Measurements from ENCODE around the gene ST8SIA4.

Gene ST8SIA4

DNA sequence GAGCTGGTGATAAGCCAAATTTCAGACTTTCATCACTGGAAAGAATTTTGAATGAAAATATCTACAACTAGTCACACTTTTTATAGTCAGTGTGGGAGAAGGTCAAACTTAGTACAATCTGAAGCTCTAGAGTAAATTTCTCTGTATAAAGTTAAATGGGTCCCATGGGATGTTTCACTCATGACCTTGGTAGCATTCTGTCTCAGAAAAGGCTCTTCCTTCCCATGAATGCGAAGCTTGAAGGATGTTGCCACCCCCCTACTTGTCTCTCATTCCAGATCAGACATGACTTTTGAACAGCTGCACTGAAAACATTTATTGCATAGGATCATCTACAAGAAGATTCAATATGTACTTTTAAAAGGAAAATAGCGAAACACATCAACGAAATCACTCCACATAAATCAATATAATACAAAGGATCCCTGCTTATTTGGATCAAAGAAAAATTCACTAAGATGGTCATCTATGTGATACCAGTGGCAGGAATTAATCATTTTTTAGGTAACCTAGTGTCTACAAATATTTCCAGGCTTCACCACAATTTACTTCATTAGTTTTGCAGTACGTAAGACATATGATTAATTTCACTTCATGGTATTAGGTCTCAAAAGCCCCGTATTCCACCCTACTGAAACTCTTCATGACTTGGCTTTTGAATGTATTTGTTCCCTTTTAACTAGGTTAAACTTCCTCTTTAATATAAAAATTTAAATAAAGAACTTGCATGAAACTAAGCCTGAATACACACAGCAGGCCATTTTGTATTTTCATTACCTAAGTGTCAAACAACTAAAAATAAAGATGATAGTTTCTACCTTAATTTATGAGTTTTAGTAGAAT lies 4.4 kb downstream of the ST8SIA4 start:
- Histone ChIP-seq H3K4me2 (ENCODE audit: insufficient read depth, low read length, poor library complexity, severe bottlenecking) (no peak overlapping the region), H3K9ac (ENCODE audit: low read depth, low read length, poor library complexity) (no peak overlapping the region), H2BK5ac (ENCODE audit: low read length) (no peak overlapping the region), H4K8ac (ENCODE audit: low read depth, low read length) (no peak overlapping the region), H3K14ac (ENCODE audit: low read length) (no peak overlapping the region), H2BK12ac (ENCODE audit: low read length) (no peak overlapping the region), H3K4ac (ENCODE audit: low read length) (no peak overlapping the region), H3K9me3 (replicated peaks in 1 of 2; ENCODE audit: control insufficient read depth in 2 of 2, insufficient read depth in 1 of 2, low read depth in 1 of 2, low read length in 2 of 2) (peaks cover 0 to 15% of the 10 kb centered on the region in 2 donors), H3K79me1 (ENCODE audit: low read depth, low read length) (peaks cover 2% of the 10 kb centered on the region), H2BK15ac (ENCODE audit: low read length) (no peak overlapping the region), H3K27ac (replicated peaks; ENCODE audit: low read length) (no peak overlapping the region), H2AFZ (ENCODE audit: low read length) (no peak overlapping the region), H3K18ac (ENCODE audit: low read length) (no peak overlapping the region), H3K4me3 (ENCODE audit: low read length in 2 of 2) (no peak overlapping the region), H3K23ac (ENCODE audit: low read depth, low read length, poor library complexity) (no peak overlapping the region), H2BK120ac (ENCODE audit: low read depth, low read length) (no peak overlapping the region), H3K36me3 (replicated peaks in 1 of 2; ENCODE audit: control insufficient read depth in 2 of 2, insufficient read depth in 2 of 2, low read length in 2 of 2) (peaks cover 0 to 40% of the 10 kb centered on the region in 2 donors), H2AK5ac (ENCODE audit: low read depth, low read length) (no peak overlapping the region), H3K27me3 (ENCODE audit: control insufficient read depth in 3 of 3, insufficient read depth in 3 of 3, low read depth in 1 of 3, low read length in 3 of 3) (peaks cover 0 to 4% (median 0%) of the 10 kb centered on the region in 3 experiments), H3K4me1 (ENCODE audit: control insufficient read depth in 2 of 2, insufficient read depth in 1 of 2, low read depth in 1 of 2, low read length in 2 of 2) (peaks cover 2 to 13% of the 10 kb centered on the region in 2 donors), H4K91ac (ENCODE audit: low read depth, low read length, poor library complexity) (no peak overlapping the region)
- DNase-seq (ENCODE audit: low spot score), result no peak
- no CpG with 5 or more reads among the region's 5 CpGs for WGBS, 2 donors (ENCODE audit: extremely low coverage in 2 of 2, insufficient read length in 2 of 2, insufficient replicate concordance in 1 of 2)

DNA sequence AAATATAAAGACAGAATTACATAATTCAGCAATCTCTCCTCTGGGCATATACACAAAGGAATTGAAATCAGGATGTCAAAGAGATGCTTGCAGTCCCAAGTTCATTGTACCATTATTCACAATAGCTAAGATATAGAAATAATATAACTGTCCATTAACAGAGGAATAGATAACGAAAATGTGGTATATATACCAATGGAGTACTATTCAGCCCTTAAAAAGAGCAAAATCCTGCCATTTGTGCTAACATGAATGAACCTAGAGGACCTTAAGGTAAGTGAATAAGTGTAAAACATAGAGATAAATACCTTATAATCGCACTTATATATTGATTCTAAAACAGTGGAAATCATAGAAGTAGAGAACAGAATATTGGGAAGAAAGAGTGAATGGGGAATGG lies 7.0 kb downstream of the ST8SIA4 start:
- Histone ChIP-seq H3K4ac (ENCODE audit: low read length) (no peak overlapping the region), H3K4me2 (ENCODE audit: insufficient read depth, low read length, poor library complexity, severe bottlenecking) (no peak overlapping the region), H3K14ac (ENCODE audit: low read length) (no peak overlapping the region), H3K79me1 (ENCODE audit: low read depth, low read length) (peaks cover 2% of the 10 kb centered on the region), H2AK5ac (ENCODE audit: low read depth, low read length) (no peak overlapping the region), H2AFZ (ENCODE audit: low read length) (no peak overlapping the region), H3K27ac (replicated peaks; ENCODE audit: low read length) (no peak overlapping the region), H2BK15ac (ENCODE audit: low read length) (no peak overlapping the region), H2BK5ac (ENCODE audit: low read length) (no peak overlapping the region), H3K9me3 (replicated peaks in 1 of 2; ENCODE audit: control insufficient read depth in 2 of 2, insufficient read depth in 1 of 2, low read depth in 1 of 2, low read length in 2 of 2) (peaks cover 0 to 15% of the 10 kb centered on the region in 2 donors), H3K9ac (ENCODE audit: low read depth, low read length, poor library complexity) (no peak overlapping the region), H3K23ac (ENCODE audit: low read depth, low read length, poor library complexity) (no peak overlapping the region), H3K36me3 (replicated peaks in 1 of 2; ENCODE audit: control insufficient read depth in 2 of 2, insufficient read depth in 2 of 2, low read length in 2 of 2) (peaks cover 0 to 67% of the 10 kb centered on the region in 2 donors), H2BK120ac (ENCODE audit: low read depth, low read length) (no peak overlapping the region), H4K91ac (ENCODE audit: low read depth, low read length, poor library complexity) (no peak overlapping the region), H3K4me3 (ENCODE audit: low read length in 2 of 2) (no peak overlapping the region), H2BK12ac (ENCODE audit: low read length) (no peak overlapping the region), H3K4me1 (ENCODE audit: control insufficient read depth in 2 of 2, insufficient read depth in 1 of 2, low read depth in 1 of 2, low read length in 2 of 2) (peaks cover 0 to 13% of the 10 kb centered on the region in 2 donors), H3K27me3 (ENCODE audit: control insufficient read depth in 3 of 3, insufficient read depth in 3 of 3, low read depth in 1 of 3, low read length in 3 of 3) (no peaks in the 10 kb centered on the region), H3K18ac (ENCODE audit: low read length) (no peak overlapping the region), H4K8ac (ENCODE audit: low read depth, low read length) (no peak overlapping the region)
- WGBS, 2 donors (ENCODE audit: extremely low coverage in 2 of 2, insufficient read length in 2 of 2, insufficient replicate concordance in 1 of 2), result no CpG with 5 or more reads among the region's 2 CpGs
- DNase-seq (ENCODE audit: low spot score), result no peak

DNA sequence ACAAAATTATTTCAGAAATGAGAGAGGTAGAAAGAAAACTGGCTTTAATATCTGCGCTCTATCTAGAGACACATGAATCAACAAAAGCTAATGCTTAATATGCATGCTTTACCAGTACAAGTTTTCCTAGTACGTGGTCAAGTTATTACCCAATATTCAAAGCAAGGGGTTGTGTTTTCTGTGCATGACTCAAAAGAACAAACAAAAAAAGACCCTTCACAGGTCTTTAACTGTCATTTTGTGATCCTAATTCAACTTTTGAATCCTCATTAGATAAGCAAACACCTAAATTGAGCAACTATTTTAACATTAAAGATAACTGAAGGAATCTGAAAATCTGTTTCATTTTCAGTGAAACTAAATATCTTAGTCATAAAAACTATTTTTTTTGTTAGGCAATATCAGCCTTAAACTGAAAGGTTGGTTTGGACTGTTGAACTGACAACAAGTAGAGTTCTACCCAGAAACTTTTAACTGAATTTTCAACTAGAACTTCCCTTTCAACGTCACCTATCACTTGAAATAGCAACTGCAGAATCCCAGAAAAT lies 12.5 kb downstream of the ST8SIA4 start:
- Histone ChIP-seq H3K18ac (ENCODE audit: low read length) (no peak overlapping the region), H3K27me3 (ENCODE audit: control insufficient read depth in 3 of 3, insufficient read depth in 3 of 3, low read depth in 1 of 3, low read length in 3 of 3) (no peaks in the 10 kb centered on the region), H2AK5ac (ENCODE audit: low read depth, low read length) (no peak overlapping the region), H3K36me3 (replicated peaks in 1 of 2; ENCODE audit: control insufficient read depth in 2 of 2, insufficient read depth in 2 of 2, low read length in 2 of 2) (peaks cover 0 to 92% of the 10 kb centered on the region in 2 donors), H3K79me1 (ENCODE audit: low read depth, low read length) (no peaks in the 10 kb centered on the region), H3K4ac (ENCODE audit: low read length) (no peak overlapping the region), H3K4me1 (ENCODE audit: control insufficient read depth in 2 of 2, insufficient read depth in 1 of 2, low read depth in 1 of 2, low read length in 2 of 2) (no peaks in the 10 kb centered on the region), H2BK5ac (ENCODE audit: low read length) (no peak overlapping the region), H3K4me3 (ENCODE audit: low read length in 2 of 2) (no peak overlapping the region), H2BK12ac (ENCODE audit: low read length) (no peak overlapping the region), H2AFZ (ENCODE audit: low read length) (no peak overlapping the region), H3K27ac (replicated peaks; ENCODE audit: low read length) (no peak overlapping the region), H3K9ac (ENCODE audit: low read depth, low read length, poor library complexity) (no peak overlapping the region), H3K4me2 (ENCODE audit: insufficient read depth, low read length, poor library complexity, severe bottlenecking) (no peak overlapping the region), H3K14ac (ENCODE audit: low read length) (no peak overlapping the region), H3K9me3 (replicated peaks in 1 of 2; ENCODE audit: control insufficient read depth in 2 of 2, insufficient read depth in 1 of 2, low read depth in 1 of 2, low read length in 2 of 2) (peaks cover 0 to 1% of the 10 kb centered on the region in 2 donors), H3K23ac (ENCODE audit: low read depth, low read length, poor library complexity) (no peak overlapping the region), H2BK15ac (ENCODE audit: low read length) (no peak overlapping the region), H4K91ac (ENCODE audit: low read depth, low read length, poor library complexity) (no peak overlapping the region), H4K8ac (ENCODE audit: low read depth, low read length) (no peak overlapping the region), H2BK120ac (ENCODE audit: low read depth, low read length) (no peak overlapping the region)
- WGBS, 2 donors (ENCODE audit: extremely low coverage in 2 of 2, insufficient read length in 2 of 2, insufficient replicate concordance in 1 of 2), result no CpG with 5 or more reads among the region's 3 CpGs
- DNase-seq (ENCODE audit: low spot score), result no peak

DNA sequence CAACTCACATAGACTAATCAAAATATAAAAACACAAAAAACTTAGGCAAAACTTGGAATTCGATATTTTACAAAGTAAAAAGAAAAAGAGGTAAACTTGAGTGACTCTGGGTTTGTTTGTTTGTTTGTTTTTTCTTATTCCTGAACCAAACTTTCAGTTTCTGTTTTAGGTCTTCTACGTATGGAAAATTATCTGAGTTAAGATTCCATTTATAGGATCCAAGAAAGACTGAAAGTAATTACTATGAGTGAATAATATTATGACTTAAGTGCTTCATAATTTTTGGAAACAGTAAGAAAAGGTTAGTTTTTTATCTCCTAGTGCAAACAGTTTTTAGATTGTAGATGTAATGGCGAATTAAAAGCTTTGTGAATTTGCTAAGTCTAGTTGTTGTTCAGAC lies 13.2 kb downstream of the ST8SIA4 start:
- no peak for DNase-seq (ENCODE audit: low spot score)
- WGBS, 2 donors (ENCODE audit: extremely low coverage in 2 of 2, insufficient read length in 2 of 2, insufficient replicate concordance in 1 of 2), result no CpG with 5 or more reads among the region's 3 CpGs
- H3K4ac ChIP-seq (ENCODE audit: low read length), result no peak overlapping the region
- H3K27ac ChIP-seq (replicated peaks; ENCODE audit: low read length), result no peak overlapping the region
- H3K9ac ChIP-seq (ENCODE audit: low read depth, low read length, poor library complexity), result no peak overlapping the region
- no peaks in the 10 kb centered on the region for H3K4me1 ChIP-seq (ENCODE audit: control insufficient read depth in 2 of 2, insufficient read depth in 1 of 2, low read depth in 1 of 2, low read length in 2 of 2)
- no peak overlapping the region for H3K4me3 ChIP-seq (ENCODE audit: low read length in 2 of 2)
- H4K91ac ChIP-seq (ENCODE audit: low read depth, low read length, poor library complexity), result no peak overlapping the region
- H3K23ac ChIP-seq (ENCODE audit: low read depth, low read length, poor library complexity), result no peak overlapping the region
- H2BK15ac ChIP-seq (ENCODE audit: low read length), result no peak overlapping the region
- no peak overlapping the region for H3K4me2 ChIP-seq (ENCODE audit: insufficient read depth, low read length, poor library complexity, severe bottlenecking)
- no peak overlapping the region for H3K14ac ChIP-seq (ENCODE audit: low read length)
- H3K18ac ChIP-seq (ENCODE audit: low read length), result no peak overlapping the region
- H3K27me3 ChIP-seq (ENCODE audit: control insufficient read depth in 3 of 3, insufficient read depth in 3 of 3, low read depth in 1 of 3, low read length in 3 of 3), result no peaks in the 10 kb centered on the region
- H2AFZ ChIP-seq (ENCODE audit: low read length), result no peak overlapping the region
- no peak overlapping the region for H2BK5ac ChIP-seq (ENCODE audit: low read length)
- H2BK12ac ChIP-seq (ENCODE audit: low read length), result no peak overlapping the region
- no peak overlapping the region for H2BK120ac ChIP-seq (ENCODE audit: low read depth, low read length)
- peaks cover 0 to 5% of the 10 kb centered on the region in 2 donors for H3K9me3 ChIP-seq (replicated peaks in 1 of 2; ENCODE audit: control insufficient read depth in 2 of 2, insufficient read depth in 1 of 2, low read depth in 1 of 2, low read length in 2 of 2)
- peaks cover 0 to 92% of the 10 kb centered on the region in 2 donors for H3K36me3 ChIP-seq (replicated peaks in 1 of 2; ENCODE audit: control insufficient read depth in 2 of 2, insufficient read depth in 2 of 2, low read length in 2 of 2)
- H2AK5ac ChIP-seq (ENCODE audit: low read depth, low read length), result no peak overlapping the region
- no peak overlapping the region for H4K8ac ChIP-seq (ENCODE audit: low read depth, low read length)
- no peaks in the 10 kb centered on the region for H3K79me1 ChIP-seq (ENCODE audit: low read depth, low read length)

Data from neuronal stem cell (in vitro differentiated cells).